Smooth muscle cell (in vitro differentiated cells): ENCODE results near the gene SPNS3. TPM values are rescaled to one million over a fixed set of nuclear protein-coding genes. Genes with fewer than 3 reads are reported as not detected.
A peak's percentile ranks its signal among the peaks of the same experiment; 100 is the strongest.

Experiments used
- DNase-seq: peaks from one replicate; lab custom pipeline; 2025; ENCODE audit not compliant: unreplicated experiment; lab: John Stamatoyannopoulos, UW
- H2AFZ ChIP-seq: fragments of 200-600 bp; sonication (generic); 2 replicates; pipeline ENCODE4 v1.6.0; 2016; ENCODE audit warnings: antibody characterized with exemption, low read depth, mild to moderate bottlenecking
- H3F3A ChIP-seq: fragments of 200-600 bp; sonication (generic); 2 replicates; pipeline ENCODE4 v1.6.0; 2017; ENCODE audit warnings: antibody characterized with exemption, low read depth
- H3K27ac ChIP-seq: fragments of 200-600 bp; sonication (generic); 2 replicates; pipeline ENCODE4 v1.5.1; 2016; ENCODE audit warnings: low read depth, mild to moderate bottlenecking
- H3K27me3 ChIP-seq: fragments of 200-600 bp; sonication (generic); 2 replicates; pipeline ENCODE4 v1.6.1; 2016; ENCODE audit warnings: low read depth, mild to moderate bottlenecking
- H3K36me3 ChIP-seq: fragments of 200-600 bp; sonication (generic); 2 replicates; pipeline ENCODE4 v1.5.1; 2016; ENCODE audit warnings: low read depth
- H3K4me1 ChIP-seq: fragments of 200-600 bp; sonication (generic); 2 replicates; pipeline ENCODE4 v1.5.1; 2016; ENCODE audit warnings: low read depth
- H3K4me2 ChIP-seq: fragments of 200-600 bp; sonication (generic); 2 replicates; pipeline ENCODE4 v1.6.0; 2016; ENCODE audit warnings: mild to moderate bottlenecking
- H3K4me3 ChIP-seq: fragments of 200-600 bp; sonication (generic); 2 replicates; pipeline ENCODE4 v1.5.1; 2016; ENCODE audit warnings: mild to moderate bottlenecking
- H3K79me2 ChIP-seq: fragments of 200-600 bp; sonication (generic); 2 replicates; pipeline ENCODE4 v1.6.0; 2016; ENCODE audit warnings: low read depth, mild to moderate bottlenecking
- H3K9ac ChIP-seq: fragments of 200-600 bp; sonication (generic); 2 replicates; pipeline ENCODE4 v1.6.0; 2016; ENCODE audit warnings: low read depth
- H3K9me3 ChIP-seq: fragments of 200-600 bp; sonication (generic); replicated peaks from 2 replicates; pipeline ENCODE4 v1.5.1; 2016; ENCODE audit warnings: low read depth
- H4K20me1 ChIP-seq: fragments of 200-600 bp; sonication (generic); 2 replicates; pipeline ENCODE4 v1.6.0; 2016; ENCODE audit warnings: low read depth
- WGBS: methylation state at CpG from one replicate; pipeline ENCODE4 v1.1.7; 2016; ENCODE audit warnings: low lambda C conversion rate; 5-methylcytosine and 5-hydroxymethylcytosine counted together
- polyA plus RNA-seq: library from polyadenylated mRNA; unstranded; fragments of >200 nt; fragmentation: Nextera tagmentation; extraction: Ambion mirVana; gene quantifications from 2 replicates; pipeline ENCODE4 v1.2.1, GENCODE V29; 2016
- total RNA-seq: library from RNA; depleted of rRNA; stranded (reverse); fragments of >200 nt; gene quantifications from 2 replicates; pipeline ENCODE4 v1.2.3, GENCODE V29; 2014
- TF ChIP-seq, protein P1 (sequence below): fragments of 200-600 bp; sonication (generic); IDR thresholded peaks from 2 replicates; pipeline ENCODE4 v1.5.1; 2017; ENCODE audit warnings: borderline replicate concordance, mild to moderate bottlenecking, antibody characterized with exemption; ENCODE audit not compliant: insufficient read depth, poor library complexity, severe bottlenecking

The SPNS3 gene
- total and polyA plus RNA-seq, 2 experiments from 2014 or later = not detected

DNA sequence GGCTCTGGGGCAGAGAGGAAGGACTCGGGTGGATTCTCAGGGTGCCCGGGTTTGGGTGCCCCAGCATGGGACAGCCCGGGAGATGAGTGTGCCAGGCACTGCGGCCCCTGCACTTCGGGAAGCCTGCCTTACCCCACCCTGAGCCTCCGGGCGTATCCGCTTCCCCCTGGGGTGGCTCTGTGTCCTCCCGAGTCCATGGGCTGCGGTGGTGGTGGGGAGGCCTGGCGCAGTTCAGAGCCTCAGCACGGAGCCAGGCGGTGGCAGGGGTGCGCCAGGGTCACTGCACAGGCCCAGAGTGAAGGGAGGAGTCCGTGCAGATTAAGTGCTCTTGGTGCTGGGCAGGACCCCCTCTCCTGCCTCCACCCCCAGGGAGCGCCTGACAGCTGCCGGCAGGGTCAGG, 100.8 kb downstream of the SPNS3 start:
- no peak overlapping the region for H3K4me3 ChIP-seq
- DNase-seq = no peak
- H3K79me2 ChIP-seq = no peaks in the 10 kb centered on the region
- 93% methylated on average over 16 of the region's 17 CpGs for WGBS
- H3K4me1 ChIP-seq = peaks cover 4% of the 10 kb centered on the region
- no peak overlapping the region for H3K4me2 ChIP-seq
- no peaks in the 10 kb centered on the region for H3K36me3 ChIP-seq
- H4K20me1 ChIP-seq = peaks cover 3% of the 10 kb centered on the region
- H3K27ac ChIP-seq = no peak overlapping the region
- H2AFZ ChIP-seq = no peak overlapping the region
- TF ChIP-seq, protein P1, sequence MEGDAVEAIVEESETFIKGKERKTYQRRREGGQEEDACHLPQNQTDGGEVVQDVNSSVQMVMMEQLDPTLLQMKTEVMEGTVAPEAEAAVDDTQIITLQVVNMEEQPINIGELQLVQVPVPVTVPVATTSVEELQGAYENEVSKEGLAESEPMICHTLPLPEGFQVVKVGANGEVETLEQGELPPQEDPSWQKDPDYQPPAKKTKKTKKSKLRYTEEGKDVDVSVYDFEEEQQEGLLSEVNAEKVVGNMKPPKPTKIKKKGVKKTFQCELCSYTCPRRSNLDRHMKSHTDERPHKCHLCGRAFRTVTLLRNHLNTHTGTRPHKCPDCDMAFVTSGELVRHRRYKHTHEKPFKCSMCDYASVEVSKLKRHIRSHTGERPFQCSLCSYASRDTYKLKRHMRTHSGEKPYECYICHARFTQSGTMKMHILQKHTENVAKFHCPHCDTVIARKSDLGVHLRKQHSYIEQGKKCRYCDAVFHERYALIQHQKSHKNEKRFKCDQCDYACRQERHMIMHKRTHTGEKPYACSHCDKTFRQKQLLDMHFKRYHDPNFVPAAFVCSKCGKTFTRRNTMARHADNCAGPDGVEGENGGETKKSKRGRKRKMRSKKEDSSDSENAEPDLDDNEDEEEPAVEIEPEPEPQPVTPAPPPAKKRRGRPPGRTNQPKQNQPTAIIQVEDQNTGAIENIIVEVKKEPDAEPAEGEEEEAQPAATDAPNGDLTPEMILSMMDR = no peak
- no peak overlapping the region for H3K9ac ChIP-seq
- no peaks in the 10 kb centered on the region for H3K9me3 ChIP-seq
- no peaks in the 10 kb centered on the region for H3F3A ChIP-seq
- H3K27me3 ChIP-seq = no peaks in the 10 kb centered on the region

DNA sequence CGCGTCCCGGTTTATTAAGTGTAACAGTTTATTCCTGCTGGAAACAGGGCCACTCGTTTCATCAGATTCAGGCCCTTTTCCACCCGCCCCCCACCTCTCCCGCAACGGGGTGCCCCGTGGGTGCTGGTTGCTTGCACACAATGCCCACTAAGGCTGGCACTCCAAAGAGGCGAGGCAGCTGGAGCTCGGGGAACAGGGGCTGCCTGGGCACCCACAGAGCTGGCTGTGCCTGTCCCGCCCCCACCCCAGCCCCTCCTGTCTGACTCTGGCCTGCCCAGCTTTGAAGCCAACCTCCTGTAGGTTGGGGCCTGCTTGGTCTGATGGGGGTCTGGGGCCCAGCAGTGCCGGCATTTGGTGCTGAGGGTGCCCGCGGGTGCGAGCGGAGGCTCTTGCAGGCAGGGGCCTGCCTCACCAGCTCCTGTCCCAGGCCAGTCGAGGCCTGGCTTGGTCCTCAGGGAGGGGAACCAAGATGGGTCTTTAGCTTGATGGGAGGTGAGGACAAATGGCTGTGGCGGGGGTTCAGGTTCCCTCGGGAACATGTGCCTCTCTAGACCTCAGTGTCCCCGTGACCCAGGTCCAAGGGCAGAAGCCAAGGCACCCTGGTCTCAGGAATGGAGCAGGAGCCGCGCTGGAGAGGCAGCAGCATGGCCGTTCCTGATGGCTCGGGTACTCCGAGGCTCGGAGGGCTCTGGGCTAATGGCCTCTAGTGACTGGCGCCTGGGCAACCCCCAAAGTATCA, 101.4 kb downstream of the SPNS3 start:
- no peaks in the 10 kb centered on the region for H3K27me3 ChIP-seq
- TF ChIP-seq, protein P1 = no peak
- peaks cover 4% of the 10 kb centered on the region for H3K4me1 ChIP-seq
- no peaks in the 10 kb centered on the region for H3K9me3 ChIP-seq
- H3K4me3 ChIP-seq = no peak overlapping the region
- H3K27ac ChIP-seq = no peak overlapping the region
- peaks cover 3% of the 10 kb centered on the region for H4K20me1 ChIP-seq
- H3K4me2 ChIP-seq = no peak overlapping the region
- no peak overlapping the region for H2AFZ ChIP-seq
- no peaks in the 10 kb centered on the region for H3F3A ChIP-seq
- no peaks in the 10 kb centered on the region for H3K36me3 ChIP-seq
- H3K79me2 ChIP-seq = no peaks in the 10 kb centered on the region
- no peak for DNase-seq
- no peak overlapping the region for H3K9ac ChIP-seq
- 91% methylated on average over 27 of the region's 27 CpGs for WGBS

DNA sequence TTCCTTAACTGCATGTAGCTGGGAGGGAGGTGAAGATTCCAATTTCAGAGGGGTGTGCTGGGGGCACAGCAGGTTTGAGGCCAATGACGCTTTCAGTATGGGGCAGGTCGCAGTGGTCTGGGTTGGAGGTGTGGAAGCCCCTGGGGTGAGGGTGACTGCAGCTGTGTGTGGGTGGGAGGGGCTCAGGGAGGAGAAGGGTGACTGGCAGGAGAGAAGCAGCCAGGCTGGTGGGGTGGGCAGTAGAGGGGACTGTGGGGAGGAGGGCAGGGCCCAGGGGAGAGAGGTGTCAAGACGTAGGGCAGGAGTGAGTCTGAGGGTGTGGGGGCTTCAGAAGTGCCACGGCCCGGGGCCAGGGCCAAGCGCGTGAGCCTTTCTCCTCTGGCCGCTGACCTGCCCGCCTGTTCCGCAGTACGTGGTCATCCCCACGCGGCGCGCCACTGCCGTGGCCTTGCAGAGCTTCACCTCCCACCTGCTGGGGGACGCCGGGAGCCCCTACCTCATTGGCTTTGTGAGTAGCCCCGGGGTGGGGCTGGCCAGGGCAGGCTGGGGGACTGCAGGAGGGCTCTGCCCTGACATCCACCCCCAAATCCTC, 102.0 kb downstream of the SPNS3 start:
- H3K27ac ChIP-seq = no peak overlapping the region
- H3K4me3 ChIP-seq = peak overlapping the region; percentile 21
- no peaks in the 10 kb centered on the region for H3K9me3 ChIP-seq
- no peaks in the 10 kb centered on the region for H3K27me3 ChIP-seq
- H3F3A ChIP-seq = no peaks in the 10 kb centered on the region
- H3K9ac ChIP-seq = no peak overlapping the region
- H3K36me3 ChIP-seq = no peaks in the 10 kb centered on the region
- H4K20me1 ChIP-seq = peaks cover 3% of the 10 kb centered on the region
- peaks cover 4% of the 10 kb centered on the region for H3K4me1 ChIP-seq
- no peak overlapping the region for H2AFZ ChIP-seq
- peak overlapping the region; percentile 76 for H3K4me2 ChIP-seq
- H3K79me2 ChIP-seq = no peaks in the 10 kb centered on the region
- TF ChIP-seq, protein P1 = no peak
- 80% methylated on average over 3 of the region's 19 CpGs for WGBS
- no peak for DNase-seq

DNA sequence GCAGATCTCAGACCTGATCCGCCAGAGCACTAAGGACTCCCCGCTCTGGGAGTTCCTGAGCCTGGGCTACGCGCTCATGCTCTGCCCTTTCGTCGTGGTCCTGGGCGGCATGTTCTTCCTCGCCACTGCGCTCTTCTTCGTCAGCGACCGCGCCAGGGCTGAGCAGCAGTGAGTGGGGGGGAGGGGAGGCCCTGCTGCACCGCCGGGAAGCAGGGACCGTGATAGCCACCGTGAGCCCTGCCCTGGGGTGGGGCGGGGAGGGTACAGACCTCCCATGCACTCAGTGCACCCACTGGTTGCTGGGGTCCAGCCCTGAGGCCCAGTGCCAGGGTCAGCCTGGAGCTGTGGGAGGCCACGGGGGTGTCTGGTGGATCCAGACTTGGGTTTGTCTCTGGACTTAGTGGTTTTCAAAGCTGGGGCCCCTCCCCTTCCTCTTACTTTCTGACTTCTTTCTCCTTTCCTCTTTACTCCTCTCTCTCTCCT, 102.6 kb downstream of the SPNS3 start:
- TF ChIP-seq, protein P1 = no peak
- H3K4me1 ChIP-seq = peaks cover 4% of the 10 kb centered on the region
- H3K27ac ChIP-seq = no peak overlapping the region
- DNase-seq = no peak
- peak overlapping the region; percentile 21 for H3K4me3 ChIP-seq
- no peaks in the 10 kb centered on the region for H3K9me3 ChIP-seq
- H3K27me3 ChIP-seq = no peaks in the 10 kb centered on the region
- 38% methylated on average over 18 of the region's 19 CpGs for WGBS
- no peaks in the 10 kb centered on the region for H3K79me2 ChIP-seq
- no peak overlapping the region for H2AFZ ChIP-seq
- H3K9ac ChIP-seq = no peak overlapping the region
- H4K20me1 ChIP-seq = peaks cover 3% of the 10 kb centered on the region
- H3K4me2 ChIP-seq = peak overlapping the region; percentile 76
- H3K36me3 ChIP-seq = no peaks in the 10 kb centered on the region
- H3F3A ChIP-seq = no peaks in the 10 kb centered on the region
